Stimulated activated CD4-positive, alpha-beta T cell treated with anti-CD3 and anti-CD28 coated beads, Interleukin-1b, Interleukin-23, amount 100 ng/mL, for 48 hours (primary cell): ENCODE data around the gene KMT2C.

Source experiments
- DNase-seq: peaks from one replicate; pipeline ENCODE4 v3.0.0-alpha.2; 2020

Gene KMT2C

DNA sequence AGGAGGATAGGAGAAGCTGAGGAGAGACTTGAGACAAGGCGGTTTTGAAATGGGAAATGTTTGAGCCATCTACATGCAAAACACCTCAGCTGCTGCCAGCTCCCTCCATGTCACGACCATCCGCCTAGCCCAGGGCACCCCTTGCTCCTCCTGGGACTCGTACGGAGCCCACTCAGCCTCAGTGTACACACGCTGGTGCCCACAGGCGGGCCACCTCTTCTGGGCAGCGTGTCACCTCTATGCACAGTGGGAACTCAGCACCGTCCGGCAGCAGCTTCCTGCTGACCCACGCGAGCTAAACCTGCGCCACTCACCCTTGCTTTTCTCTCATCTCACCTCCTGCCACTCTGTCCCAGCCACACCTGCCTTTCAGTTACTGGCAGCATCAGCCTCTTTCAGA is 302.0 kb downstream of the KMT2C start:
- DNase-seq, result no peak

DNA sequence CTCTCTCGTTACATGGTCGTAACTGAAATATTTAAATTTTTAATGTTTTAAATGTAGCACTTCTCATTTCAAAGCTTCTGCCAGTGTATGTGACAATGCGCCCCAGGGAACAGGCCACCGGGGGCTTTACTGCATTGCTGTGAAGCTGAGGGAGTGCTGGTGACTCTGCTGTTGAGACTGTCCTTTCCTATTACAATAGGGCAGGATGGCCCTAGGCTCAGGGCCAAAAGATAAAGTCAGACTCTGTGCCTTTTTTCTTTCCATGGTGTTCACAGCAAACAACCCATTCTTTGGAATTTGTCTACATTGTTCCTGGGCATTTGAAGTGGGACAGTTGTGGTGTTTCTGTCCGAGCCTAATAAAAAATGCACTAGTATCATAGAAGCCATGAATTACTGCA is 303.0 kb downstream of the KMT2C start:
- DNase-seq, result no peak

DNA sequence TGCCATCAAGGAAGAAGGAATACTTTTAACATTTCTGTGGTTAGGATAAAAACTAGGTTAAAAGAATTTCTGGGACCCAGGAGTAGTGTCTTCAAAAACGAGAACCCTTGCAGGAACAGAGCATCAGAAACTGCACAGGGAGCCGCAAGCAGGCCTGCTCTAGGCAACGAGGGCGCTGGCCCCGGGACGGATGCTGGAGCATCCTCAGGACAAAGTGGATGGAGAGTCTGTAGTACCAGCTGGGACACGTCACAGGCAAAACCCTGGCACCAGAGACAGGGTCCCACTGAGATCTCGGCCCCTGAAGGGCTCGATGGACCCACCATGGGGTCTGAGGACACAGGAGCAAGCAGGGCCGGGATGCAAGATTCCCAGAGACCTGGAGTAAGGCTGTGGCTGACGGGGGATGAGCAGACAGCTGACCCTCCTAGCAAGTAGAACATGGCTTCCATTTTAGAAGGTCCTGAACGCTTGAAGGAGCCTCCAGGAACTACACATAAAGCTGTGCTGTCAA is 303.8 kb downstream of the KMT2C start:
- DNase-seq, result no peak

DNA sequence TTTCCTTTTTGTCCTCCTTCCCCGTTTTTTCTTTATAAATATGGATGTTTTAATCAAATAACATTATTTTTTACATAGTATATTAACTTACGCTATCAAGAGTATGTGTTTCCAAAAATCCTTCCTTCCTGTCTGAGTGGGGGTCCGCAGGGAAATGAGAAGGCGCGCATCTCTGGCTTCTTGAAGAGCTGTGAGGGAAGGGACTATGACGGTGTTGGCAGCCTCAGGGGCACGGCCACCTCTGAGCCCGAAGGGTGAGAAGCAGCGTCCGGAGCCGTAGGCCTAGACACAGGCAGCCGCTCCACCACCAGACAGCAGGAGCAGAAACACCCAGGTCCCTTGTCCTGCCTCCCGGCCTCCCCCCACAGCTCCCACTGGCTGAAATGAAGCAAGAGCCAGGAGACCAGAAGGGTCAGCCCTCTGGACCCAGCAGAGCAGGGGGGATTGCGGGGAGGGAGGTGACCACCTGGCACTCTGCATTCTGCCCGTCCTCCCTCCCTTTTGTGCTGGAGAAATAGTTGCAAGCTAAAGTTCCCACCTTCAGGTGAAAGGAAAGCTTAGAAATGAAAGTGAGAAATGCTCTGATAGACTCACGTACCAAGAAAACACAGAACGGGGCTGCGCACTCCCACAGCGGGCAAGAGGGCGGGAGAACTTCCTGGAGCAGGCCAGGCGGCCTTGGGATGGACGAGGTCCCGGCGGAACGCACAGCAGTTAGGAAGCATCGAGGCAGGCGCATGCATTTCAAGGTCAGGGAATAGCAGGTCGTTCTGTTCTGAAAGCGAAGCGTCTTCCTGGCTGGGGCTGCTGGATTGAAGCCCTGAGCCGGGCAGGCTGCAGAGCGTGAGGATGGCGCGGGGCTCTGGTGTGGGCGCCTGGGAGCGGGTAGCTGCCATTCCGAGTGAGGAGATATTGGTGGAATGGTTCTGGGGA is 304.9 kb downstream of the KMT2C start:
- DNase-seq, result no peak

DNA sequence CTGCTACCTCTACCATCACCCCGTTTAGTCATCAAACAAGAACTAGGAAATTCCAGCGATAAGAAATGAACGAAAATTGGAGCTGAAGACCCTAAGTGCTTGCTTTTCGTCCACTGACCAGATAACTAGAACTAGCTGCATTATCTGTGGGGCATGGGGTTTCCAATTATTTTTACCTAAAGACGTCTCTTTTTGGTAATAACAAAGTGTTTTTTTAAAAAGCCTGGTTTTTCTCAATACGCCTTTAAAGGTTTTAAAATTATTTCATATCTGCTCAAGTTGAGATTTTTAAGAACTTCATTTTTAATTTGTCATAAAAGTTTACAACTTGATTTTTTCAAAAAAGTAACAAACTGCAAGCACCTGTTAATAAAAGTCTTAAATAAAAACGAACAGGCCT is 306.1 kb downstream of the KMT2C start:
- DNase-seq, result no peak

DNA sequence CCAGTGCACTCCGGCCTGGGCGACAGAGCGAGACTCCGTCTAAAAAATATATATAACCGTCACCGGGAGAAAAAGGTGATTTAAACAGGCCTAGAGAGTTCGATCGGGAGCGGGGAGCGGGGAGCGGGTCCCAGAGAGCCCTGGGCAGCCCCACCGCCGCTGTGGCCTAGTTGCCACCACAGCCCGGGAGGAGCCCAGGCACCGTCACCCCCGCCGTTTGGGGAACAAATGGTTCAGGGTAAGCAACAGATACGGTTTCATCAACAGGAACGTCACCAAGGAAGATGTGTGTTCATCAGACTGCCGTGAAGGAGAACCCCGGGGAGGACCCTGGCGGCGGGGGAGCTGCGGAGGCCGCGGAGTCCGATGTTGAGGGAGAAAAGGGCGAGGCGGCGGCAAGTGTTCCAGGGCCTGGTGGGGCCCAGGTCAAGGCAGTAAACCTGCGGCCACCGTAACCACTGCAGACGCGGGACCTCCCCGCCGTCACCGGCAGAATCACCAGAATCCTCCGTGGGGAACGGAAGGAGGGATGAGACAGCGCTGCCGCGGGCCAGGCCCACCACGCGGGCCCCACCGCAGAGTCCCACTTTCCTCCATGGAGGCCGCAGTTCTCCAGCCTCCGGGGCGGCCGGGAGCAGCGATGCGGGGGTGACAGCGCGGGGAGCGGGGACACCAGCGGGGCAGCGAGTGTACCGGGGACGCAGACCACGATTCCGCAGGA is 306.9 kb downstream of the KMT2C start:
- no peak for DNase-seq

DNA sequence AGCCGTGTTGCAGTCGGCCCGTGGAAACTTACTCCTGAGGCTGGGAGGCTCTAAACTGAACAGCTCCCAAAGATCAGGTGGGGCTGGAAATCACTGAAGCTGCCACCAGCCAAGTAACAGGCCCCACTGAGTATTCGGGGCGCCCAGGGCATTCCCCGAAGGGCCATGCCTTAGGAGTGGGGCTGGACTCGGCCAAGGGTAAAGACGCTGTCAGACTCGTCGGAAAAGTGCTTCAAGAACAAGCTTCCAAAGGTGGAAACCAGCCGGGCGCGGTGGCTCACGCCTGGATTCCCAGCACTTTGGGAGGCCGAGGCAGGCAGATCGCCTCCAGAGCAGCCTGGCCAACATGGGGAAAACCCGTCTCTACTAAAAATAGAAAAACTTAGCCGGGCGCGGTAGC is 307.6 kb downstream of the KMT2C start:
- no peak for DNase-seq

DNA sequence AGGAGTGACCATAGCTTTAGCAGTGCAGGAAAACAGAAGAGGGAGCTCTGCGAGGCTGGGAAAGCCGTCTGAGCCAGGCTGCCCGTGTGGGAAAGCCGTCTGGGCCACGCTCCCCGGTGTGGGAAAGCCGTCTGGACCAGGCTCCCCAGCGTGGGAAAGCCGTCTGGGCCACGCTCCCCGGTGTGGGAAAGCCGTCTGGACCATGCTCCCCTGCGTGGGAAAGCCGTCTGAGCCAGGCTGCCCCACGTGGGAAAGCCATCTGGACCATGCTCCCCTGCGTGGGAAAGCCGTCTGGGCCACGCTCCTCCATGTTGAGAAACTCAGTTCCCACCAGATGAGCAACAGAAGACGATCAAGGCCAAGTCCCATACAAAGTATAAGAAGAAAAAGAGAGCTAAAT is 308.6 kb downstream of the KMT2C start:
- DNase-seq, result no peak

DNA sequence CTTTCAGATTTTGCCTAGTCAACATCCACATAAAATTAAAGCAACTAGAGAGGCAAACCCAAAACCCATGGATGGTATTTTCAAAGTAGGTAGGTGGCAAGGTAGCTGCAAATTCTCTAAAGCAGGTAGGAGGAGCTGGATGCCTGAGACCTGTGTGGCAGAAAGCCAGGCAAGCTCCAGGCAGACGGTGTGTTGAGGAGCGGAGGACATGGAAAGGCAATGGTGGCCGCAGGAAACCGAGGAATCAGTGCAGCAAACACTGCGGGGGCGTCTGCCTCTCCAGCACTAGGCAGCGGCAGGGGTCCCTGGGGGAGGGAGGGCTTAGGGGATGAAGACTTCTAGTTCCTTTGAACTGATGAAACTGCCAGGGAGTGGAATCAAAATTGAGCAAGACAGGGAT is 309.1 kb downstream of the KMT2C start:
- no peak for DNase-seq

DNA sequence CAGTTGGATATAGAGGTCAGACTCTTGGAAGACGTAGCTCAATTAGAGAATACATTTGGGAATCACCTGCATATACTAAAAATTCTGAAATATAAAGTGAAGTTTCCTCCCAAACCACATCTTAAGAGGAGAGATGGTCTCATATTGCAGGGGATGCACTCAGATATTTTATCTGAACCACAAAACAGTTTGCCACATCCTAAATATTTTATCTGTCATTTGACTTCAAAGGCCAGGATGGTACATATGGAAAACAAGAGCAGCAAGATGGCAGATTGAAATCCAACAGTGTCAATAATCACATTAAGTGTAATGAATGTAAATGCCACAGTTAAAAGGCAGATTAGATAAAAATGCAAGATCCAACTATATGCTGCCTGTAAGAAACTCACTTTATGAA is 313.3 kb downstream of the KMT2C start:
- DNase-seq, result no peak

DNA sequence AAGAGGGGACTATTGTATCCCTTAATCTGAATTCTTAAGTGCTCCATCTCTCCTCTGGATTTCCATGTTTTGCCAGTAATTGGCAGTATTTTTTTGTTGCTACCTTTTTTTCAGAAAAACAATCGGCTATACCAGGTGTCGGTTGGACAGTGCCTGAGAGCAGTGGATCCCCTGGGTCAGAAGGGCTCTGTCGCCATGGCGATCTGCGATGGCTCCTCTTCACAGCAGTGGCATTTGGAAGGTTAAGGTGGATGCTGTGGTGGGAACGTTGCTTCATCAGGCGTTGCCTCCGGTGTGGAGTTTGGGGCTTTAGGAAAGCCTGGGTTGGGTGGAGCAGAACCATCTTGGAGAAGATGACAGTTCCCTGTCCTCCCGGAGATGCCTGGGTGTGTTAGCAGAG is 314.4 kb downstream of the KMT2C start:
- no peak for DNase-seq

DNA sequence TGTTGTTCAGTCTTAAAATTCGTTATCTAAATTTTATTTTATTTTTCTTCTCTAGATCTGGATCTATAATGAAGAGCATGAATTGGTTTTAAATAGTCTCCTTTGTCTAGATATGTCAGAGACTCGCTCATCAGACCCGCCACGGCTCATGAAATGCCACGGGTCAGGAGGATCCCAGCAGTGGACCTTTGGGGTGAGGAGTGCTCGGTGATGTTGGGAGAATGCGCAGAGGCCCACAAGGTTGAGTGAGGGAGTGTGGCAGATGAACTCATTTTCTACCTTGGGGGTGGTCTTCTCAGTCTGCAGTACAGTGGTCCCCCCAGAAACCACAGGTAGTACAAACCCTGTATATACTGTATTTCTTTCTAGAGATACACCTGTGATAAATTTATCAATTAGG is 315.0 kb downstream of the KMT2C start:
- DNase-seq, result no peak

DNA sequence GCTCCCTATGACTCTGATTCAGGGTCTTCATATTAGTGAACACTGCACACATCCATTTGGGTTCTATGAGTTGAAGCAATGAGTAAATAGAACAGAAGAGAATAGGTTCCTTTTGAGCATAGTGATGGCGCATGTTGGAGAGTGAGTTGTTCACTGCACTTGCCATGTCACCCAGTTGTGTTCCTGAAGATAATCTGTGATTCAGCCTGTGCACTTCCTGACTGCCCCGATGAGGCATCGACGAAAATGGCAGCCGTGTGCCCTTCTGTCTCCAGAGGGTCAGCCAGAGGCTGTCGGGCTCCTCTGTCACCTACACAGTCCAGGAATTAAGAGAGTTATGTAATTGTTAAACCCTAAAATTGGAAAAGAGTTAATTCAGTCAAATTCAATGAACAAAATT is 315.6 kb downstream of the KMT2C start:
- no peak for DNase-seq

DNA sequence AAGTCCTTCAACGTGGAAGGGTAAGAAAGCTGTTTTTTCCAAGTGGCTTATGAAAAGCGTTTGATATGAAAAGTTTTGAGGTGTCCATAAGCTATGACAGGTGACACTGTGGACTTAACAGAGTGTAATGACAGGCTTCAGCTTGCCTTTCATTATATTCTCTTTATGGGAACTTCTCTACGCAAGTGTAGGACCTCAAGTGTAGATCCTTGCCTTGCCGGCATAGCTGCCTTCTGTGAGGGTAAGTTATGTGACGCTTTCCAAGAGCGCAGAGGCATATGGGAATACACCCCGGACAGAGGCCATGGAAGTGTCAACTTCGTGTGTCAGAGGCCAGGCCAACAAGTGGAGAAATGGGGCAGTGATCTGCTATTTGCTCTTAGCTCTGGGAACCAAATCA is 318.4 kb downstream of the KMT2C start:
- no peak for DNase-seq

DNA sequence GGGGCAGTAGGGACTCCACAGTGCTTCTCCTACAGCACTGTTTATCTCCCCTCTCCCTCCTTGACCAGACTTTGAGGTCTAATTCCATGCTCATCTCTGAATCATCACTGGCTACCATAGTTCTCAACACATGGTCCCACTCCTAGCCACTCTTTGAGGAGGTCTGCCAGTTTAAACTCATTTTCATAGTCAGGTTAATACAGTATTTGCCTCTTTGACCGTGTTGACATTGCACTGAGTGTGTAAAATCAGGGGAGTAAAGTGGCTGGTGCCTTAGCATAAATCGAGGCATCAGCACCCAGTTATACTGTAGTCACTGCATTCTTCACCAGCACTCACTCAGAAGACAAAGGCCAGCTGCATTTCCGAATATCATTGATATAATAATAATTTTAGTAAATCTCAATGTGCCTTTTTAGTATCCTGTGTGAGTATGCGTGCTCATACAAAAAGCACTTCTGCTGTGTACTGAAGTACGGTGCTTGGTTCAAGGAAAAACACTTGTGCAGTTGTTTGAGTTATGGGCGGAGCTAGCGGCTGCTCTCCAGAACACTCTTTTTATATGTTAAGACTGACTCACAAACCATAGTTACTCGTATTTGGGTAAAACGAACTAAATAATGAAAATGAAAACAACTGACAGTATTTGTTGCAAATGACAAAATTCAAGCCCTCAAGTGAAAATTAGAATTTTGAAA is 320.6 kb downstream of the KMT2C start:
- DNase-seq, result no peak

DNA sequence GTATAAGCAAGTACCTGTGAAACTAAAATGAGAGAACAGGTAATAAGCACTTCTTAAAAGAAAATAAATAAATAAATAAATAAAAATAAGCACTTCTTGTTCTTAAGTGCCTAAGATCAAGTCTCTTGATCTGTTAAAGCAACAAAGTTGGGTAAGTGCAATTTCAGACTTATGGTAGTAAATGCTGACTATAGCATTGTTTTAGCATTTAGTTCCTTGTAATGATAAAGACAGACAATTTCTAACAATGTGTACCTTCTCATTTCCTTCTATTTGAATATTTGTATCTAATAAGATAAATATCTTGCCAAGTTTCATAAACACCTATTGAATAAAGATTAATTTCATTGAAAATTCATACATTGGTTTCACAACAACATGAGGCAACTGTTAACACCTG is 323.0 kb downstream of the KMT2C start:
- DNase-seq, result no peak

DNA sequence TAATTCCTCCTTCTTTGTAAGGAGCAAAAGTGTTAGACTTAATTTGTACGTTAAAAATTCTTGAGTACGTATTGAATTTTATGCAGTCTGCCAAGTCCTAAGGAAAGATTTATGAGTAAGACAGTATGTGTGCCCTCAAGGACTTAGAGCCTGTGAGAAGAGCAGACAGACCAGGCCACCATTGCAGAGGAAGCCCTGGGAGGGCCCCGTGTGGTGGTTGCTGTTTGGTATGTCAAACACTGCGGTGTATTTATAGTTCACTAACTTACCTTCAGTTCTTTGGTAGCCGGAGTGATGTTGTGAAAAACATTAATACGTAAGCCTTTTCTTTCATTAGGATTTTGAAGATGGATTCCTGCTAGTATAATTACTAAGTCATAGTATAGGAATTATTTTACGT is 327.4 kb downstream of the KMT2C start:
- DNase-seq, result no peak

DNA sequence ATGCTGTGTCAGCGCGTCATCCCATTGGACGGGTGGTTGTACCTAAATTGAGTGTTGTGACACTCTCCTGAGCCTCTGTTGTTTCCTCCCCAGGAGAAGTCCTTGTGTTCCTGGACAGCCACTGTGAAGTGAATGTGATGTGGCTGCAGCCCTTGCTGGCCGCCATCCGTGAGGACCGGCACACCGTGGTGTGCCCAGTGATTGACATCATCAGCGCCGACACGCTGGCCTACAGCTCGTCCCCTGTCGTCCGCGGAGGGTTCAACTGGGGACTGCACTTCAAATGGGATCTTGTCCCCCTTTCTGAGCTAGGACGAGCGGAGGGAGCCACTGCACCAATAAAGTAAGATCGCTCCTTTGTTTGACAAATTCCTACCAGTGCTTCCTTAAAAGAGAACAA is 327.9 kb downstream of the KMT2C start:
- DNase-seq, result no peak

DNA sequence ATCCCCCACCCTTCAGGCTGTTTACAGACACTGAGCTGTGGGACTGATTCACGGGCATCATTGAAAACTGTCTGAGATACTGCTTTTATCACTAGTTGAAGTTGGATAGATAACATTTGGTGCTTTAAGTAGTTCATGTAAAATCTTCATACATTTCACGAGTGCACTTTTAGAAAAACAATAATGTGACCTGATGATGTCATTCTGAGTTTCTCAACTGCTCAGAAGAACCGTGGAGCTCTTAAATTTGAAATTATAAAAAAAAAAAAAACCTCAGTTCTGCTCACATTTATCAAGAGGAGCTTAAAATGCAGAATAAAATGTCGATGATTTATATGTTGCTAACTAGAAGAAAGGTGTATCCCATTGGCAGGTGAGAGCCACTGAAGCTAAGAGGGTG is 328.8 kb downstream of the KMT2C start:
- no peak for DNase-seq

DNA sequence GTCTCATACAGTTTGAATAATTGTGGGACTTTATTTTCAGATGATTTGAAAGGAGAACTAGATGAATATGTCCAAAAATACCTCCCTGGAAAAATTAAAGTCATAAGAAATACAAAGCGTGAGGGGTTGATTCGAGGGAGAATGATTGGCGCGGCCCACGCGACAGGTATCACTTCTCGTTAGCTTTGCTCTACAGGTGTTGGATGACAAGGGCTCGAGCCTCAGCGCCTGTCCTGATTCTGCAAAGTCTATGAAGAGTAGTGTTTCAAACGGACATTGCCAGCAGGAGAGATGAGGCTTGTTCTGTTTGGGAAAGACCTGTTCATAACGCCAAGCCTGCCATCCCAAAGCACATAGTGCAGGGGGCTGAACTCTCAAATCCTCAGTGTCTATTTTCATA is 330.6 kb downstream of the KMT2C start:
- DNase-seq, result no peak

DNA sequence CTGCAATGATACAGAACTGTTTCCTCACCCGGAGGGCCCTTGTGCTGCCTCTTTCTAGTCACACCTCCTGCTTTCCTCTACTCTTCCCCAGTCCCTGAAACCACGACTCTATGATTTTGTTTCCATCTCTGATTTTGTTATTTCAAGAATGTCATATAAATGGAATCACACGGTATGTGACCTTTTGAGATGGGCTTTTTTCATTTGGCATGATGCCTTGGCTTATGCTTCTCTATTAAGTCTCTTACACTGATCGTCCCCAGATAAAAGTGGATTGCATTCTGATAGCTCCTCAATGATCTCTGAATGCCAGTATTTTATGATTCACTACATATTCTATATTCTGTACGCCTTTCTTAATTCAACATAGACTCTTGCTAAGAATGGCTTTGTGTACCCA is 332.1 kb downstream of the KMT2C start:
- DNase-seq, result no peak

DNA sequence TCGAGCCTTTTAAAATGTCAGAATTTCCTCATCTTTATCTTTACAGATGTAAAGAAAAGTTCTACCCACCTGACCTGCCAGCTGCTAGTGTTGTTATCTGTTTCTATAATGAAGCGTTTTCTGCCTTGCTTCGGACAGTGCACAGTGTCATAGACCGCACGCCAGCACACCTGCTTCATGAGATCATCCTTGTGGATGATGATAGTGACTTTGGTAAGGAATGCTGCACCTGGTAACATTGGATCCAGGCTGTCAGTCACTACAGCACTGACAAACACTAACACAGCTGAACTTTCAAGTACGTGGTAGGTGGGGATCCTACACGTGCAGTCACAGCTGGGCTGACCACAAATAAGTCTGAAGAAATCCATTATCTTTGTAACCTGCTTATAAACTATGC is 332.7 kb downstream of the KMT2C start:
- no peak for DNase-seq

DNA sequence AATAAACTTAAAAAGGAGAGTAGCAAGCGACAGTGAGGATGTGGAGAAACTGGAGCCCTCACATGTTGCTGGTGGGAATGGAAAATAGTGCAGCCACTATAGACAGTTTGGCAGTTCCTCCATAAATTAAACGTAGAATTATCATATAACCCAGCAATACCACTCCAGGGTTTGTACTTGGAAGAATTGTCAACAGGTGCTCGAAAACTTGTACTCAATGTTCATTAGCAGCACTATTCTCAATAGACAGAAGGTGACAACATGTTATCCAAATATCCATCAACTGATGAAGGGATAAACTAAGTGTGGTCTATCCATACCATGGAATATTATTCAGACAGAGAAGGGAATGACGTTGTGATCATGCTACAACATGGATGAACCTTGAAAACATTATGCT is 338.5 kb downstream of the KMT2C start:
- DNase-seq, result no peak

DNA sequence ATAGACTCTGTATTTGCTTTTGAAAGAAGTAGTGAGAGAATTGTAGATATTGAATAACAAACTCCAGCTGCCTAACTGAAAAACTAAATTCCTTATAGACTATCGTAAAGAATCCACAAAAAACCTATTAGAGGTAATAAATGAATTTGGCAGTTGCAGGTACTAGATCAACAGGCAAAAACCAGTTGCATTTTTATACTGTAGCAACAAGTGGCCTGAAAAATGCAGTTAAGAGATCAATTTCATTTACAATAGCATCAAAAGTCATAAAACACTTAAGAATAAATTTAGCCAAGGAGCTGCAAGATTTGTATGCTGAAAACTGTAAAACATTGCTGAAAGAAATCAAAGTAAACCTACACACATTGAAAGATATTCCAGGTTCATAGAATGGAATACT is 340.0 kb downstream of the KMT2C start:
- no peak for DNase-seq
